GM23338 (cell line): Measurements from ENCODE around the gene OTUD4. TPM values are rescaled to one million over a fixed set of nuclear protein-coding genes. Genes with fewer than 3 reads are reported as not detected.

Experiments used
- ATAC-seq: fragments of 200-7000 bp; cut with Tn5 transposase; 3 replicates; pipeline ENCODE4 v1.9.1; 2020
- DNase-seq: peaks from one replicate; pipeline ENCODE4 v3.0.0-alpha.2; 2015; ENCODE audit warnings: low spot score
- H2AFZ ChIP-seq: fragments of 200-600 bp; sonication (generic); 2 replicates; pipeline ENCODE4 v1.8.0; 2016; ENCODE audit warnings: antibody characterized with exemption, mild to moderate bottlenecking, moderate library complexity
- H3F3A ChIP-seq: fragments of 200-600 bp; sonication (generic); replicated peaks from 2 replicates; pipeline ENCODE4 v1.8.0; 2017; ENCODE audit warnings: antibody characterized with exemption, mixed run types, low read depth
- H3K27ac ChIP-seq: fragments of 200-600 bp; sonication (generic); 2 replicates; pipeline ENCODE4 v1.6.1; 2016; ENCODE audit warnings: low read depth
- H3K27me3 ChIP-seq: fragments of 200-600 bp; sonication (generic); 2 replicates; pipeline ENCODE4 v1.8.0; 2016; ENCODE audit warnings: mild to moderate bottlenecking, mixed run types, moderate library complexity; ENCODE audit not compliant: insufficient read depth
- H3K36me3 ChIP-seq: fragments of 200-600 bp; sonication (generic); 2 replicates; pipeline ENCODE4 v1.8.0; 2016; ENCODE audit warnings: mild to moderate bottlenecking; ENCODE audit not compliant: insufficient read depth
- H3K4me1 ChIP-seq: fragments of 200-600 bp; sonication (generic); 2 replicates; pipeline ENCODE4 v1.8.0; 2016; ENCODE audit warnings: mild to moderate bottlenecking, moderate library complexity; ENCODE audit not compliant: insufficient read depth
- H3K4me2 ChIP-seq: fragments of 200-600 bp; sonication (generic); 2 replicates; pipeline ENCODE4 v1.7.1; 2017; ENCODE audit warnings: mixed run types
- H3K4me3 ChIP-seq: fragments of 200-600 bp; sonication (generic); 2 replicates; pipeline ENCODE4 v1.6.1; 2016; ENCODE audit warnings: mixed run types
- H3K79me2 ChIP-seq: fragments of 200-600 bp; sonication (generic); replicated peaks from 2 replicates; pipeline ENCODE4 v1.8.0; 2017; ENCODE audit warnings: mild to moderate bottlenecking; ENCODE audit not compliant: insufficient read depth
- H3K9me2 ChIP-seq: fragments of 200-600 bp; sonication (generic); 2 replicates; pipeline ENCODE4 v1.8.0; 2017; ENCODE audit not compliant: insufficient read depth
- H4K20me1 ChIP-seq: fragments of 200-600 bp; sonication (generic); replicated peaks from 2 replicates; pipeline ENCODE4 v1.8.0; 2017; ENCODE audit warnings: mild to moderate bottlenecking; ENCODE audit not compliant: insufficient read depth
- H3K27ac Mint-ChIP-seq: 2 replicates; pipeline ENCODE4 v1.8.0; 2020; ENCODE audit warnings: inconsistent platforms, mild to moderate bottlenecking, moderate library complexity, mixed read lengths
- H3K27me3 Mint-ChIP-seq: 3 replicates; pipeline ENCODE4 v1.8.0; 2022; ENCODE audit warnings: low read depth, mild to moderate bottlenecking, moderate library complexity, mixed read lengths, inconsistent platforms; ENCODE audit not compliant: insufficient read depth, poor library complexity
- H3K36me3 Mint-ChIP-seq: 3 replicates; pipeline ENCODE4 v1.8.0; 2021; ENCODE audit warnings: low read depth, mild to moderate bottlenecking, inconsistent platforms, moderate library complexity, mixed read lengths
- H3K4me1 Mint-ChIP-seq: 3 replicates; pipeline ENCODE4 v1.8.0; 2020; ENCODE audit warnings: mild to moderate bottlenecking, inconsistent platforms, mixed read lengths
- H3K4me3 Mint-ChIP-seq: 3 replicates; pipeline ENCODE4 v1.8.0; 2021; ENCODE audit warnings: moderate library complexity, mild to moderate bottlenecking, inconsistent platforms, mixed read lengths
- H3K9me3 Mint-ChIP-seq: 3 replicates; pipeline ENCODE4 v1.8.0; 2020; ENCODE audit warnings: moderate library complexity, mild to moderate bottlenecking, inconsistent platforms, mixed read lengths
- CTCF ChIP-seq, 2 experiments: fragments of 200-600 bp in 1 of 2; sonication (generic) in 1 of 2; conservative IDR thresholded peaks; 2 replicates each; pipeline versions ENCODE4 v1.5.1 to v1.6.1; 2016 to 2017; ENCODE audit warnings: antibody characterized with exemption in 2 of 2, low read depth in 2 of 2, mild to moderate bottlenecking in 2 of 2, moderate library complexity in 1 of 2
- EZH2 ChIP-seq: fragments of 200-600 bp; sonication (generic); IDR thresholded peaks from one replicate; pipeline ENCODE4 v1.8.0; 2017; ENCODE audit warnings: antibody characterized with exemption, mild to moderate bottlenecking, low read depth; ENCODE audit not compliant: unreplicated experiment
- EZH2phosphoT487 ChIP-seq: fragments of 200-600 bp; sonication (generic); IDR thresholded peaks from one replicate; pipeline ENCODE4 v1.8.1; 2018; ENCODE audit warnings: antibody characterized with exemption; ENCODE audit not compliant: unreplicated experiment
- JUNB ChIP-seq: IDR thresholded peaks from one replicate; pipeline ENCODE4 v1.6.1; 2016; ENCODE audit warnings: antibody characterized with exemption; ENCODE audit not compliant: unreplicated experiment
- NANOG ChIP-seq: IDR thresholded peaks from 2 replicates; pipeline ENCODE4 v1.6.1; 2016; ENCODE audit warnings: antibody characterized with exemption, borderline replicate concordance
- POLR2AphosphoS5 ChIP-seq: IDR thresholded peaks from 2 replicates; pipeline ENCODE4 v1.6.1; 2016; ENCODE audit warnings: antibody characterized with exemption, low read depth
- REST ChIP-seq: IDR thresholded peaks from one replicate; pipeline ENCODE4 v1.6.1; 2018; ENCODE audit warnings: antibody characterized with exemption; ENCODE audit not compliant: unreplicated experiment
- STAT1 ChIP-seq: IDR thresholded peaks from one replicate; pipeline ENCODE4 v1.6.1; 2016; ENCODE audit warnings: antibody characterized with exemption; ENCODE audit not compliant: unreplicated experiment
- ZNF114 ChIP-seq: fragments of 250-450 bp; sonication (Bioruptor Pico); IDR thresholded peaks from 2 replicates; pipeline ENCODE4 v1.5.0; 2020; ENCODE audit warnings: mild to moderate bottlenecking, moderate library complexity
- ZNF331 ChIP-seq: fragments of 250-450 bp; sonication (Bioruptor Pico); IDR thresholded peaks from 2 replicates; pipeline ENCODE4 v1.5.0; 2020; ENCODE audit warnings: low read depth, mild to moderate bottlenecking, moderate library complexity
- ZNF462 ChIP-seq: fragments of 250-450 bp; sonication (Bioruptor Pico); IDR thresholded peaks from 2 replicates; pipeline ENCODE4 v1.5.0; 2020; ENCODE audit warnings: mild to moderate bottlenecking, moderate library complexity
- polyA plus RNA-seq: library from polyadenylated mRNA; unstranded; fragments of >200 nt; fragmentation: Nextera tagmentation; extraction: Ambion mirVana; gene quantifications from 2 replicates; pipeline ENCODE4 v1.2.1, GENCODE V29; 2016
- total RNA-seq: library from RNA; depleted of rRNA; stranded (reverse); fragments of >200 nt; shearing (Covaris generic); gene quantifications from 2 replicates; pipeline ENCODE4 v1.2.3, GENCODE V29; 2014
- TF ChIP-seq, protein P1 (sequence below): IDR thresholded peaks from 2 replicates; pipeline ENCODE4 v1.6.1; 2016; ENCODE audit warnings: antibody characterized with exemption

Gene OTUD4
- total and polyA plus RNA-seq, 2 experiments from 2014 or later, result 17.9 to 53.2 TPM

- TF ChIP-seq STAT1 (no peak), ZNF114 (CRISPR knock-in tag) (no peak), NANOG (no peak), JUNB (no peak), ZNF331 (no peak), REST (no peak)
- TF ChIP-seq, protein P1, sequence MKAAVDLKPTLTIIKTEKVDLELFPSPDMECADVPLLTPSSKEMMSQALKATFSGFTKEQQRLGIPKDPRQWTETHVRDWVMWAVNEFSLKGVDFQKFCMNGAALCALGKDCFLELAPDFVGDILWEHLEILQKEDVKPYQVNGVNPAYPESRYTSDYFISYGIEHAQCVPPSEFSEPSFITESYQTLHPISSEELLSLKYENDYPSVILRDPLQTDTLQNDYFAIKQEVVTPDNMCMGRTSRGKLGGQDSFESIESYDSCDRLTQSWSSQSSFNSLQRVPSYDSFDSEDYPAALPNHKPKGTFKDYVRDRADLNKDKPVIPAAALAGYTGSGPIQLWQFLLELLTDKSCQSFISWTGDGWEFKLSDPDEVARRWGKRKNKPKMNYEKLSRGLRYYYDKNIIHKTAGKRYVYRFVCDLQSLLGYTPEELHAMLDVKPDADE, result no peak
These were observed 73.3 kb downstream of the OTUD4 start (continued) for GRCh38 chr4:145107126-145107525.

DNA sequence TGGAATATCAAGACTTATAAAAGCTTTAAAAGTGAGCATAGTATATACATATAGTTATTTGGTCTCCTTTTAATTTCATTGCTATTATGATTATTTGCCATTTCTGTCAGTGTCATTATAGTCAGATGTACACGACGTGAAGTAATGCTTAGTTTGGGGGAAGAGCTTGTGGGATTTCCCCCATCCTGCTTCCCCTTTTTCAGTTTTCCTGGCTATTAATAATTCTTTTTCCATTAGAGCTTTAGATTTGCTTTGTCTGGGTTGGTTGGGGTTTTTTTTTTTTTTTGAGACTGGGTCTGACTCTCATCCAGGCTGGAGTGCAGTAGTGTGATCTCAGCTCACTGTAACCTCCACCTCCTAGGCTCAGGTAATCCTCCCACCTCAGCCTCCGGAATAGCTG is 76.9 kb downstream of the OTUD4 start:
- Histone ChIP-seq H4K20me1 (peaks cover 7% of the 10 kb centered on the region; the same call in 1 of the 2 replicates), H3K36me3 (peaks cover 35% of the 10 kb centered on the region), H2AFZ (no peak overlapping the region), H3K4me3 (no peak overlapping the region), H3K27me3 (no peaks in the 10 kb centered on the region), H3K27ac (no peak overlapping the region), H3F3A (no peaks in the 10 kb centered on the region), H3K79me2 (peaks cover 65% of the 10 kb centered on the region), H3K4me2 (no peak overlapping the region), H3K4me1 (peaks cover 13% of the 10 kb centered on the region; the same call in 1 of the 2 replicates), H3K9me2 (no peaks in the 10 kb centered on the region)
- no peaks in the 10 kb centered on the region for H3K9me3 Mint-ChIP-seq
- DNase-seq, result no peak
- no peak overlapping the region for H3K4me3 Mint-ChIP-seq
- no peak overlapping the region for H3K27ac Mint-ChIP-seq
- ATAC-seq, result no peak
- peaks cover 5% of the 10 kb centered on the region; the same call in 2 of the 3 replicates for H3K4me1 Mint-ChIP-seq
- no peaks in the 10 kb centered on the region for H3K27me3 Mint-ChIP-seq
- peaks cover 26% of the 10 kb centered on the region for H3K36me3 Mint-ChIP-seq
- TF ChIP-seq POLR2AphosphoS5 (no peak), EZH2phosphoT487 (no peak), ZNF114 (CRISPR knock-in tag) (no peak), ZNF462 (CRISPR knock-in tag) (no peak), STAT1 (no peak), NANOG (no peak), EZH2 (no peak), CTCF (conservative IDR thresholded peaks at IDR 0.05; ENCODE audit: low read depth in 2 of 2) (no peak)
- TF ChIP-seq, protein P1, result no peak
